SIG-M5 treated with dmso at 0.1 percent for 504 hours (cell line): ENCODE measurements around the gene PGAP3.
"Not testable (repeated sequence)": the region's sequence is repeated elsewhere in the genome, so short reads cannot be mapped to it uniquely, and the experiment has no call there.

Source experiments
- DNase-seq: peaks from one replicate; lab custom pipeline; 2025; ENCODE audit not compliant: unreplicated experiment; lab: John Stamatoyannopoulos, UW

PGAP3 gene

DNA sequence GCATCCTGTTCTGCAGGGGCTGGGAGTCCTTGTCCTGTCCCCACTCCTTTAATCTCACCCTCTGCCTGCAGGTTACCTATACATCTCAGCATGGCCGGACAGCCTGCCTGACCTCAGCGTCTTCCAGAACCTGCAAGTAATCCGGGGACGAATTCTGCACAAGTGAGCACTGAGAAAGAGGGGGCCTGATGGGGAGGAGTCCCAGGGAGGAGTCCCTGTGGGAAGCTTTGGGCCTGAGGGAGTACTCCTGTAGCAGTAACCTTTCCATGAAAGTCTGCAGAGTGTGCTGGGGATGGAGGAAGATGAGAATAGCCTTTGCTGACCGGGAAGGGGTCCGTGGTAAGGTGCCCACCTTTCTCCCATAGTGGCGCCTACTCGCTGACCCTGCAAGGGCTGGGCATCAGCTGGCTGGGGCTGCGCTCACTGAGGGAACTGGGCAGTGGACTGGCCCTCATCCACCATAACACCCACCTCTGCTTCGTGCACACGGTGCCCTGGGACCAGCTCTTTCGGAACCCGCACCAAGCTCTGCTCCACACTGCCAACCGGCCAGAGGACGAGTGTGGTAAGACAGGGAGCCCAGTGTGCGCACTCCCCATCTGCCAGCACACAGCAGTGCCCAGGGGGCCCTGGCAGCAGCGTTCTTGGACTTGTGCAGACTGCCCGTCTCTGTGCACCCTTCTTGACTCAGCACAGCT lies 27.7 kb upstream of the PGAP3 start:
- no peak for DNase-seq

DNA sequence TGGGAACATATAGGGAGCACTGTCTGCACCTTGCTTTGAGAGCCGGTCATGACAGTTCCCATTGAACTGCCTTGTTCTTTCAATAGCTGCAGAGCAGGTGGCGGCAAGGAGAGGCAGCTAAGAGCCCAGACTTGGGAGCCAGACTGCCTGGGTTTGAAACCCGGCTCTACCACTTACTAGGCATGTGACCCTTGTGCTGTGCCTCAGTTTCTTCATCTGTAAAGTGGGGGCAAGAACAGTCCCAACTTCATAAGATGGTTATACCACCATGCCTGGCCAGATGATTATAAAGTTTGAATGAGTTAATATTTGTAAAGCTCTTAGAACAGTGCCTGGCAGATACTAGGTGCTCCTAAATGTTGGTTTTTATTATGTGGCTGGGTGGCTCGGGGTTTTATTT lies 26.4 kb upstream of the PGAP3 start:
- no peak for DNase-seq

DNA sequence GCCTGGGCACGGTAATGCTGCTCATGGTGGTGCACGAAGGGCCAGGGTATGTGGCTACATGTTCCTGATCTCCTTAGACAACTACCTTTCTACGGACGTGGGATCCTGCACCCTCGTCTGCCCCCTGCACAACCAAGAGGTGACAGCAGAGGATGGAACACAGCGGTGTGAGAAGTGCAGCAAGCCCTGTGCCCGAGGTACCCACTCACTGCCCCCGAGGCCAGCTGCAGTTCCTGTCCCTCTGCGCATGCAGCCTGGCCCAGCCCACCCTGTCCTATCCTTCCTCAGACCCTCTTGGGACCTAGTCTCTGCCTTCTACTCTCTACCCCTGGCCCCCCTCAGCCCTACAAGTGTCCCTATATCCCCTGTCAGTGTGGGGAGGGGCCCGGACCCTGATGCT lies 24.0 kb upstream of the PGAP3 start:
- DNase-seq = no peak

DNA sequence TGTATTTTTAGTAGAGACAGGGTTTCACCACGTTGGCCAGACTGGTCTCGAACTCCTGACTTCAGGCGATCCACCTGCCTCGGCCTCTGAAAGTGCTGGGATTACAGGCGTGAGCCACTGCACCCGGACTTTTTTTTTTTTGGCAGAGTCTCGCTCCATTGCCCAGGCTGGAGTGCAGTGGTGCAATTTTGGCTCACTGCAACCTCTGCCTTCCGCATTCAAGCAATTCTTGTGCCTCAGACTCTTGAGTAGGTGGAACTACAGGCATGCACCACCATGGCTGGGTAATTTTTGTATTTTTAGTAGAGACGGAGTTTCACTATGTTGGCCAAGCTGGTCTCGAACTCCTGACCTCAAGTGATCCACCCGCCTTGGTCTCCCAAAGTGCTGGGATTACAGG lies 23.2 kb upstream of the PGAP3 start:
- not testable (repeated sequence) for DNase-seq

DNA sequence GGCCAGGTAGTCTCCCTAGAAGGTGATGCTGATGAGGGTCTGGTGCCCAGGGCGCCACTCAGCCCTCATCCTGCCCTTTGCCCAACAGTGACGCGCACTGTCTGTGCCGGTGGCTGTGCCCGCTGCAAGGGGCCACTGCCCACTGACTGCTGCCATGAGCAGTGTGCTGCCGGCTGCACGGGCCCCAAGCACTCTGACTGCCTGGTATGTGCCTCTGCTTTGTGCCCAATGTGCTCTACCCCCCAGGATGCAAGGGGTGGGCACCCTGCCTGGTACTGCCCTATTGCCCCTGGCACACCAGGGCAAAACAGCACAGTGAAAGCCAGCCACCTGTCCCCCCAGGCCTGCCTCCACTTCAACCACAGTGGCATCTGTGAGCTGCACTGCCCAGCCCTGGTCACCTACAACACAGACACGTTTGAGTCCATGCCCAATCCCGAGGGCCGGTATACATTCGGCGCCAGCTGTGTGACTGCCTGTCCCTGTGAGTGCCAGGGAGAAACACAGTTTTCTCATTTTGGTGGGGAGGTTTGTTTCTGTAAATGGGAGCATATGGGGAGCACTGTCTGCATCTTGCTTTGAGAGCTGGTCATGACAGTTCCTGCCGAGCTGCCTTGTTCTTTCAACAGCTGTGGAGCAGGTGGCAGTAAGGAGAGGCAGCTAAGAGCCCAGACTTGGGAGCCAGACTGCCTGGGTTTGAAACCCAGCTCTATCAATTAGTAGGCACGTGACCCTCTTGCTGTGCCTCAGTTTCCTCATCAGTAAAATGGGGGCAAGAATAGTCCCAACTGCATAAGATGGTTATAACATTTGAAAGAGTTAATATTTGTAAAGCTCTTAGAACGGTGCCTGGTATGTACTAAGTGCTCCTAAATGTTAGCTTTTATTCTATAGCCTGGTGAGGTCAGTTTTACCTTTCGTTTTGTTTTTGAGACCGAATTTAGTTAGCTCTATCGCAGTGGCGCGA lies 22.4 kb upstream of the PGAP3 start:
- no peak for DNase-seq

DNA sequence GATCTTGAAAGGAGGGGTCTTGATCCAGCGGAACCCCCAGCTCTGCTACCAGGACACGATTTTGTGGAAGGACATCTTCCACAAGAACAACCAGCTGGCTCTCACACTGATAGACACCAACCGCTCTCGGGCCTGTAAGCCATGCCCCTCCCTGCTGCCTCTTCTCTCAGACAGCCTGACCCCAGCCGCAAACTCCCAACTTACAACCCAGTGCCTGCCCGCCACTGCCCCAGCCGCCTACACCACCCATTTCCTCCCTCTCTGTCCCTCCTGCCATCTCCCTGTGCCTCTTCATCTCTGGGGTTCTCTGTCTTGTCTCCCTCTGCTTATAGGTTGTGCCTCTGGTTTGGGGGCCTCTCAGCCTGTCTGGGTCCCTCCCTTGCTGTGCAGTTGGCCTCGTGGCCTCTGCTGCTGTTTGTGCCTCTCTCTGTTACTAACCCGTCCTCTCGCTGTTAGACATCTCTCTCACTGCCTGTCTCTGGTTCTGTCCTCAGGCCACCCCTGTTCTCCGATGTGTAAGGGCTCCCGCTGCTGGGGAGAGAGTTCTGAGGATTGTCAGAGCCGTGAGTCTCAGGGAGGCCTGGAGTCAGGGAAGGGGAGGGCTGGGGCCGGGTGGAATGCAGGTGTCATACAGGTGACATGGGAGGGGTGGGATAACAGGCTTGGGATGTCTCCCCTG lies 21.6 kb upstream of the PGAP3 start:
- no peak for DNase-seq

DNA sequence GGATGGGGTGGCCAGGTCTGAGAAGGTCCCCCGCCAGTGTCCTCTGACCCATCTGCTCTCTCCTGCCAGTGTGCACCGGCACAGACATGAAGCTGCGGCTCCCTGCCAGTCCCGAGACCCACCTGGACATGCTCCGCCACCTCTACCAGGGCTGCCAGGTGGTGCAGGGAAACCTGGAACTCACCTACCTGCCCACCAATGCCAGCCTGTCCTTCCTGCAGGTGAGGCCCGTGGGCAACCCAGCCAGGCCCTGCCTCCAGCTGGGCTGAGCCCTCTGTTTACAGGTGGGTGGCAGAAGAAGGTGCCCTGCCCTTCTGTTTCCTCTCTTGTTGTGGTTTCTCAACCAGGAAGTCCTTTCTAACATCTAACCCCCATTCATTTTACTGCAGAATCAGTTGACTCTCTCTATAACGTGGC lies 19.1 kb upstream of the PGAP3 start:
- no peak for DNase-seq

DNA sequence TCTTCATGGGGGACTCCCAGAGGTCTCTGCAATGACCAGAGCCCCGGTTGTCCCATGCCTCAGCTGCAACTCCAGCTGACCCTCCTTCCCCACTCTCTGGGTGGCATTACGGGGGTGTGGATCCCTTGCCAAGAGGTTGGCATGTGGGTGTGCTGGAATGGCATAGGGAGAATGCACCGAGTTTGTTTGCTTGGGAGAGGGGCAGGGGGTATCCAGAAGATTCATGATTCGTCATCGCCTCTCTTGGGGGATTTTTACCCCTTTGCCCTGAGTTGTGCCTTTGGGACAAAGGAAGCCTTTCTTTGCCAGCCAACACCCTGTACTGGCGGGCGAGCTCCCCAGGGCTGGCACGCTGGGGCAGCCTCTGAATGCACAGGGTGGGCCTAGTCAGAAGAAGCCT lies 18.5 kb upstream of the PGAP3 start:
- DNase-seq = no peak

DNA sequence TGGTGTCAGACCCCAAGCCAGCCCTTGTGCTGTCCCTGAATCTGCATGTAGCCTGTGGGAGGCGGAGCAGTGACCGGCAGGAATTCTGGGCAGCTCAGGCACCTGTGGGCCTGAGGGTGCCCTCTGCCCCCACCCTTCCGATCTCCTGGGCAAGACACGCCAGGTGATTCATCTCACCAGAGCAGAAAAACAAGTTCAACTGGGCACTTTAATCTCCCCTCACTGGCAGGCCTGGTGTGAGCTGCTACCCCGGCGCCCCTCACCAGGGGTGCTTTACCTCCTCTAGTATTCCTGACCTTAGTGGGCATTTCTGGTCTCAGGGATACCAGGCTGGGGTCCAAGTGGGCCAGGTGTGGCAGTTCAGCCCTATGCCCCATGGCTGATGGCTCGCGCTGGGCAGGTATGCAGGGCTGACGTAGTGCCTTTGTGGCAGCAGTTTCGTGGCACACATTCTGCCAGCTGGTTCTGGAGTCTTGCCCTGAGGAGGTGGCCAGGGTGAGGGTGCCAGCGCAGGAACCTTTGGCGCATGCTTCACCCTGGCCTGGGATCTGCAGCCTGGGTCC lies 18.0 kb upstream of the PGAP3 start:
- peak; percentile 28 for DNase-seq

DNA sequence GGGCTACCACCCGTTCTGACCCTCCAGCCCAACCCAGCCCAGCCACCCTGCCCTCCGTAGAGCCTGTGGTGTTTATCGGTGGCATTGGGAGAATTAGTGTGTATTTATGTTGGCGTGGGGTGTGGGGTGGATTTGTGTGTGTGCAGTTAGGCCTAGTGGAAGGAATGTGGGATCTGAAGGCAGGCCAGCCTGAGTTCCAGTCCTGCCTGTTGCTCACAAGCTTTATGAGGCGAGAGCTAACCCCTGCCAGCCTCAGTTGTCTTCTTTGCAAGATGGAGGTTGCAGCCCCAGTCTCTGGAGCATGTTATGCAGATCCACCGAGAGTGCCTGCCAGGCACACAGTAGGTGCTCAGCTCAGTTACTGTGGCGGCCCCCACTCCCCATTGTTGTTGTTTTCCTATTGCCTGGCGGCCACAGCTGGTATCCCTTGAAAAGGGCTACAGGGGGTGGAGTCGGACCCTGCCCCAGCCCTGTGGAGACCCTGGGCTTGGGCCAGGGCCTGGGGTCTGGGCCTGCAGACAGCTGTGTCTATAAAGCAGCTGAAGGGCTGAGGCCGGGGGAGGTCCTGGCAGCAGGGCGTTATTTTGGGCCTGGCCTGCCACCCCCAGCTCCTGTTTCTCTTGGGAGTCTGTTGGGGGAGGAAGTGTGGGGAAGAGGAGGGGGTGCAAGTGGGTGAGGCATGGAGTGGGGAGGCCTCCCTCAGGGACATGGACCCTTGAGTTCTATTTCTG lies 17.1 kb upstream of the PGAP3 start:
- DNase-seq = no peak

DNA sequence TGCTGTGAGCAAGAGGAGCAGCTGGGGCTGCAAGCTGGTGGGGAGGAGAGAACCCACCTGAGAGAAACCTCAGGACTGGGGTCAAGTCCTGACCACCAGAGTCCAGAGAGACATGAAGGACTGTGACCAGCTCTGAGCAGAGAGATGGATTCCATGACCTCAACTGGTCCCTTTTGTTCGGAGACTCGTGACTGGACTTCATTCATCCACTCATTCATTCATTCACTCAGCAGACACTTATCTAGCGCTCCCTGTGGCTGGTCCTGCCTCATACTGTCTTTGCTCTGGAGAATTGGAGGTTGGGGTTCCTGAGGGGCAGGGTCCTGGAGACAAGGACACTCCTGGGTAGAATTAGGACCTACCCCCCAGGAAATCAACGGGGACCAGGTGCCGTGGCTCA lies 16.1 kb upstream of the PGAP3 start:
- no peak for DNase-seq

DNA sequence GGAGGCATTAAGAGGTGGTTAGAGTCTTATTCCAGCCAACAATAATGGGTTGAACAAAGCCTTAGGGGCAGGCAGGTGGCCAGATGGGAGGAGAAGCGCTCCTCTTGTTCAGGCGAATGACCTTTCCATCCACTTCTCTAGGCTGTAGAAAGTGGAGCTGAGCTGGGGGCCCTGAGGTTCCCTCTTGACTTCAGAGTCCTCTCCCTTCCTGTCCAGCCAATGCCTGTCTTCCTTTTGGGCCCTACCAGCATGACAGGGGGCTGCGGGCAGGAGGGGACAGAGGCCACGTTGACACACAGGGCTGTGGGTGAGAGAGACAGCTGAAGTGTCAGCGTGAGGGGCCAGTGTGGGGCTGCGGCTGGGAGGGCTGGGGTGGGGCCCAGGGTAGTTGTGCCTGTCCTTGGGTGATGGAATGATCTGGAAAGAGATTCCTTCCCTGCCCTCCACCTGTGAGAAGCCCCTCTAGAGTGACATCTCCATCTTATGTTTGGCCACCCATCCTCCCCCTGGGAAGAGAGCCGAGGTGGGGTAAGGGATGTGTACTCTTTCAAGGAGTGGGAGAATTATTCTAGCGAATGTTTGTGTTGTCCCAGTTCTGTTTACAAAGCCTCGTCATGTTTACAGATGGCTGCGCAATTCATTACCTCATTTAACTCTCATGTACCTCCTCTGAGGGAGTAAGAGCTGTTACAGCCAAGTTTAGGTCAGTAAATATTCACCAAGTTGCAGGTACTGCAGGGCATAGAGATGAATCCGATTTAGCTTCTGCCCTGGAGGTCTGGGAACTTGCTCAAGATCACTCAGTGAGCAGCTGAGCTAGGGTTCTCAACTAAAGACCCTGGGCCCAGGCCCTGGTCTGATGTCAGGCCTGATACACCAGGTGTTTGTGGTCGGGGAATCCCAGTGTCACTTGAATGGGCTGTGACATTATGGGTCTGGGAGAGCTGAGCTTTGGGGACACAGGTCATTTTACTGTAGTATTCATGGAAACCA lies 15.3 kb upstream of the PGAP3 start:
- no peak for DNase-seq

DNA sequence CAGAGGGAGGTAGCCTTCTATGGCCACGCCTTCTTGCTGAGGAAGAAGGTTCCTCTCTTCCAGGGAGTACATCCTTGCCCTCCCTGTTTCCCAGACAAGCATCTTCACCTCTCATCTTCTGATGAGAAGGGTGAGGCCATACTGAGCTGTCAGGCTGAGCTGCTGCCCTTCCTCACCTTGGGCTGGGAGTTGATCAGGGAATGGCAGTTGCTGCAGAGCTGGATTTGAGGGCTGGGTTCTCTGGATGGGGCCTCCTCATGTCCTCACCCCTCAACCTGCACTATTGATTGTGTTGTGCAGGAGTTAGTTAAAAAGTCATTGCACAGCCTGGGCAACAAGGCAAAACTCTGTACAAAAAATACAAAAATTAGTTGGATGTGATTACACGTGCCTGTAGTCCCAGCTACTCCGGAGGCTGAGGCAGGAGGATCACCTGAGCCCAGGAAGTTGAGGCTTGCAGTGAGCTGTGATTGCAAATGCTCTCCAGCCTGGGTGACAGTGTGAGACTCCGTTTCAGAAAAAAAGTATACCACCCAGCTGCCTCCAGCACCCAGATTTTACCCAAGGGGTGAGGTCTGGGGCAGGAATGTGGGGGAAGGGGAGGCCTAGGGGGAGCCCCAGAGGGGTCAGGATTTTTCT lies 14.0 kb upstream of the PGAP3 start:
- no peak for DNase-seq

DNA sequence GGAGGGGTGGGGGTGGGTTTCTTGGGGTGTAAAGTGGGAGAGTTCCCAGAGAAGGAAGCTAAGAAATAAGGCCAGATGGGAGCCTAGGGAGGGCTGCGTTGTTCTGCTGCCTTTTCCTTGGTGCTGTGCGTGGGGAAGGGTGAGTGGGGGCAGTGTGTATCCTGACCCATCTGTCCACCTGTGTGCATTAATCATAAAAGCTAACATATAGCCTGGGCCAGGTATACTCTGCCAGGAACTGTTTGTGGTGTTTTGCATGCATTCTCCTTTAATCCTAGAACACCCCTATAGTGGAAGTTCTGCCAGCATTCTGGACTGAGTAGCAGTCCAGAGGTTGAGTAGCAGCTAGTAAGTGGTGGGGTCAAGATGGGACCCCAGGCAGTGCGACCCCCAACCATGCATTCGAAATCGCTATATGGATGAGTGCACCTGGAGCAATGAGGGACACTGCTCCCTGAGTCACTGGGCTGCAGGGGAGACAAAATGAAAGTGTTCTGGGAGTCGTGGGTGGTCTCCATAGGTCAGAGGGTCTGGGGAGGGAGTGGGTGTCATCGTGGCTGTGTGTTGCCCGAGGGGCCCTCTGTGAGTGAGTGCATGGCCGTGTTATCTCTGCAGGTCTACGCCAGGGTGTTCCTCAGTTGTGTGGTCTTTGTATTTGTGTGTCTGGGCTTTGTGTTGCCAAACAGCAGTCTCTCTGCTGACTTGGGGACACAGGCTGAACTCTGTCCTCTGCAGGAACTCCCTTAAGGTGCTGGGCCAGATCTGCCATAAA lies 13.3 kb upstream of the PGAP3 start:
- DNase-seq = no peak

DNA sequence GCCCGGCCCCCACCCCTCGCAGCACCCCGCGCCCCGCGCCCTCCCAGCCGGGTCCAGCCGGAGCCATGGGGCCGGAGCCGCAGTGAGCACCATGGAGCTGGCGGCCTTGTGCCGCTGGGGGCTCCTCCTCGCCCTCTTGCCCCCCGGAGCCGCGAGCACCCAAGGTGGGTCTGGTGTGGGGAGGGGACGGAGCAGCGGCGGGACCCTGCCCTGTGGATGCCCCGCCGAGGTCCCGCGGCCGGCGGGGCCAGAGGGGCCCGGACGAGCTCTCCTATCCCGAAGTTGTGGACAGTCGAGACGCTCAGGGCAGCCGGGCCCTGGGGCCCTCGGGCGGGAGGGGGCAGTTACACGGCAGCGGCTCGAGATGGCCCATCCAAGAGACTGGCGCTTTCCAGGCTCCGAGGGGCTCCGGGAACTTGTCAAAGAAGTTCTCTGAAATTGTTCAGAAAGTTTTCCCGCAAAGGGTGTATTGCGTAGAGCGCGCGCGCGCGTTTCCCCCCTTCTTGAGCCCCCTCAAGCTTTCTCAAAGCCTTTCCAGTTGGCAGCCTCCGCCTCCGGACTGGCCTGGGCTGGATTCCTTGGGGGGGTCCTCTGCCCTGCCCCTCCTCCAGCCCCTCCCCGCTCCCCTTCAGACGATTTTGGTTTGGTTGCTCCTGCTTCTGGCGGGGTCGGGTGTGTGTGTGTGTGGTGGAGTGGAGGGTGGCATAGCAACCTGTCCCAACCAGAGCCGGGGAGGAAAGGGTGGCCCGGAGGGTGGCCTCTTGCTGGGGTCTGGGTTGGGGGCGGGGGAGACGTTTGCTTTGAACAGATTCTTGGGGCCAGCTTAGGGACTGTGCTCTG lies 12.5 kb upstream of the PGAP3 start:
- no peak for DNase-seq

DNA sequence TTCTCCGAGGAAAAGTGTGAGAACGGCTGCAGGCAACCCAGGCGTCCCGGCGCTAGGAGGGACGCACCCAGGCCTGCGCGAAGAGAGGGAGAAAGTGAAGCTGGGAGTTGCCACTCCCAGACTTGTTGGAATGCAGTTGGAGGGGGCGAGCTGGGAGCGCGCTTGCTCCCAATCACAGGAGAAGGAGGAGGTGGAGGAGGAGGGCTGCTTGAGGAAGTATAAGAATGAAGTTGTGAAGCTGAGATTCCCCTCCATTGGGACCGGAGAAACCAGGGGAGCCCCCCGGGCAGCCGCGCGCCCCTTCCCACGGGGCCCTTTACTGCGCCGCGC lies 11.9 kb upstream of the PGAP3 start, which contains the start of gene ERBB2:
TSS of gene ERBB2 (plus strand) at position 247 of the 330 bp plus-strand sequence. CDS start 175 bp downstream, outside the sequence.
- peak; percentile 3 for DNase-seq

DNA sequence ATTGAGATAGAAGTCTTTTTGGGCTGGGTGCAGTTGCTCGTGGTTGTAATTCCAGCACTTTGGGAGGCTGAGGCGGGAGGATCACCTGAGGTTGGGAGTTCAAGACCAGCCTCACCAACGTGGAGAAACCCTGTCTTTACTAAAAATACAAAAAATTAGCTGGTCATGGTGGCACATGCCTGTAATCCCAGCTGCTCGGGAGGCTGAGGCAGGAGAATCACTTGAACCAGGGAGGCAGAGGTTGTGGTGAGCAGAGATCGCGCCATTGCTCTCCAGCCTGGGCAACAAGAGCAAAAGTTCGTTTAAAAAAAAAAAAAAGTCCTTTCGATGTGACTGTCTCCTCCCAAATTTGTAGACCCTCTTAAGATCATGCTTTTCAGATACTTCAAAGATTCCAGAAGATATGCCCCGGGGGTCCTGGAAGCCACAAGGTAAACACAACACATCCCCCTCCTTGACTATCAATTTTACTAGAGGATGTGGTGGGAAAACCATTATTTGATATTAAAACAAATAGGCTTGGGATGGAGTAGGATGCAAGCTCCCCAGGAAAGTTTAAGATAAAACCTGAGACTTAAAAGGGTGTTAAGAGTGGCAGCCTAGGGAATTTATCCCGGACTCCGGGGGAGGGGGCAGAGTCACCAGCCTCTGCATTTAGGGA lies 11.4 kb upstream of the PGAP3 start:
- not testable (repeated sequence) for DNase-seq
